GM19239 (cell line): ENCODE data around the gene NHLRC4.
A peak's percentile ranks its signal among the peaks of the same experiment; 100 is the strongest.

Experiments
- DNase-seq: peaks from one replicate; pipeline ENCODE4 v3.0.0; 2011; ENCODE audit warnings: low spot score; ENCODE audit not compliant: insufficient read length
- FAIRE-seq: peaks from 2 replicates; lab custom pipeline; 2011; peaks lifted over from hg19 to GRCh38; lab: Jason Lieb, UNC

Gene NHLRC4, protein sequence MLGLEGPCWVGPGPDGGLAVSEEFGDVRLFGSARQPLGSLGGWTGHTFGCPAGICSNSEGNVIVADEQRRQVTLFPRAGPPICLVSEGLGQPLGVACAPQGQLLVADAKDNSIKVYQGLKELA

DNA sequence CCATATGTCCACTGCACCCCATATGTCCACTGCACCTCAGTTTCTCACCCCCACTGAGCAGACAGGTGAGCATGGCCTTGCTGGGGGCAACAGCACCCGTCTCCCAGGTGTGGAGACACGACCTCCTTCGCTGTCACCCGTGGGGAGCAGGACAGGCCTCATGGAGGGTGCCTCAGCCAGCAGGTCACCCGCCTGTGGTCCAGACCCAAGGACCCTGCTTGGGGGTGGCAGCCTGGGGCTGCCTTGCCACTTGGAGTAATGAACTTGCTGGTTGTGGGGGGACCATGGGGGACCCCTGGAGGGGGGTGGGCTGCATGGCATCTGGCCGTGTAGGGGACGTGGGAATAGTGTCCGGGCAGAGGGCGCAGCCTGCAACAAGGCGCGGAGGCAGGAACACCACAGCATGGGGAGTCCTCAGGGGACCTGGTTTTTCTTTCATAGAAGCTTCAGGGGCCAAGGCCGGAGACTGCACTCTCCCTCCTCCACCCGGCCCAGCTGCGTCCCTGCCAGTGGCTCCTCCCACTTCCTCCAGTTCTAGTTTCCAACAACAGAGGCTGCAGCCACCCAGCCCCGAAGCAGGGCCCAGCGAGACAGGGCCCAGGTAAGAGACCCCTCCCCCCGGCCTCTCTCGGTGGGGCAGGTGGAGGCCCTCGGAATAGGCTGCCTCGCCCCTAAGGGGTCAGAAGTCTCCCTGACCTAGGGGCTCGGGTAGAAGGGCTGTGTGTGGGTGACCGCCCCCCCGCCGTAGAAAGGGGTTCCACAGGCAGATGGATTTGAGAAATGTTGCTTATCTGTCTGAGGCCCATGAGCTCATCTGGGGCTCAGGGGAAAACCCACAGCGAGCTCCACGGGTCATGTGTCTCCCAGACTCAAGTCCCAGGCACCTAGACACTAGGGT lies at the start of gene NHLRC4:
Gene NHLRC4, plus strand, starts transcription at position 531 of the 898 bp plus-strand sequence. CDS start 1,043 bp downstream, outside the sequence.
- DNase-seq = peak; percentile 99
- peak; percentile 92 for FAIRE-seq

DNA sequence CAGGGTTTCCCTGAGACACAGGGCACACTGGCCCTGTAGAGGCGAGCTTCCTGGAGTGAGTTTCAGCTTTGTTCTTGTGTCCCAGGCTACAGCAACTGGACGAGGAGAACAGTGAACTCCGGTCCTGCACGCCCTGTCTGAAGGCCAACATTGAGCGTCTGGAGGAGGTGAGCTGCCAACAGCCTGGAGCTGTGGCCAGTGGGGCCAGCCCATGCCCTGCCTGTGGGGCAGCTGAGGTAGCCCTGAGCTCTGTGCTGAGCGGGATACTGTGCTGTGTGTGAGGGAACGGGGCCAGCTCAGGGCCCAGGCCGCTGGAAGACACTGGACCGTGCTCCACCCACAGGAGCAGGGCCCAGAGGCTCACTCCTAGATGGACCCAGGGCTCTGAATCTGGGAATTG lies 47.9 kb upstream of the NHLRC4 start:
- DNase-seq = no peak
- no peak for FAIRE-seq

DNA sequence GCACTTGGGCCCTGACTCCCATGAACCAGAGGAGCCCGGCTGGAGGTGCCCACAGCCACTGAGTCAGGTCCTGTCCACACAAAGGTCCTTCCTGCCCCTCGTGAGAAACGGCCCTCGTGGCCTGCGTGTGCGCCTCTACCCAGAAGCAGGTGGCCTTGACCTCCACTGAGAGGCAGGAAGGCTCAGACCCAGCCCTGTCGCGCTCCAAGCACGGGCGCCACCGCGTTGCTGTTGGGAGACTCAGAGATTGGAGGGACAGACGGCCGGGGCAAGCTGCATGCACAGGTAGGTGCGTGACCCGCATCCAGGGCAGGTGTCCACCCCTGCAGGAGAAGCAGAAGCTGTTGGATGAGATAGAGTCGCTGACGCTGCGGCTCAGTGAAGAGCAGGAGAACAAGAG lies 47.4 kb upstream of the NHLRC4 start:
- FAIRE-seq (no peak), DNase-seq (no peak)

DNA sequence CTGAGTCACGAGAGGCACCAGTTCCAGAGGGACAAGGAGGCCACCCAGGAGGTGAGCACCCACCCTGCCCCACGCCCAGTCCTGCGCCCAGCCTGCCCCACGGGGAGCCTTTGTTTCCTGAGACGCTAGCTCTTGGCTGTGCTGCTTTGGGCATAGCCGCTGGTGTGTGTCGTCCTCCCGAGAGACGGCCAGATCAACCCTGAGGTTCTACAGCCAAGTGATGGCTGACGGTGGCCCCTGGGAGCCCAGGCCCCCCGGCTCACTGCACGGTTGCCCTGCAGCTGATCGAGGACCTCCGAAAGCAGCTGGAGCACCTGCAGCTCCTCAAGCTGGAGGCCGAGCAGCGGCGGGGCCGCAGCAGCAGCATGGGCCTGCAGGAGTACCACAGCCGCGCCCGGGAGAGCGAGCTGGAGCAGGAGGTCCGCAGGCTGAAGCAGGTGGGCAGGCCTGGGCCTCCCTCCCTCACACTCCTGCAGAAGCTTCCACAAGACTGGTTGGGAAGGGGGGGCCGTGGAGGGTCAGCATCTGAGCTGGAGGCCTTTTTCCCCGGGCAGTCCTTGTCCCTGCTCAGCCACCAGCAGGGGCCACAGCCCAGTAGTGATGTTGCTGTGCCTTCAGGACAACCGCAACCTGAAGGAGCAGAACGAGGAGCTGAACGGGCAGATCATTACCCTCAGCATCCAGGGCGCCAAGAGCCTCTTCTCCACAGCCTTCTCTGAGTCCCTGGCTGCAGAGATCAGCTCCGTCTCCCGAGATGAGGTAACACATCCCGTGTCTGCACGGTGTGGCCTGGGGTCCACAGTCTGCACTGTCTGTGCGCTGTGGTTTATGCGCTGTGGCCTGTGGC lies 46.7 kb upstream of the NHLRC4 start:
- no peak for DNase-seq
- no peak for FAIRE-seq

DNA sequence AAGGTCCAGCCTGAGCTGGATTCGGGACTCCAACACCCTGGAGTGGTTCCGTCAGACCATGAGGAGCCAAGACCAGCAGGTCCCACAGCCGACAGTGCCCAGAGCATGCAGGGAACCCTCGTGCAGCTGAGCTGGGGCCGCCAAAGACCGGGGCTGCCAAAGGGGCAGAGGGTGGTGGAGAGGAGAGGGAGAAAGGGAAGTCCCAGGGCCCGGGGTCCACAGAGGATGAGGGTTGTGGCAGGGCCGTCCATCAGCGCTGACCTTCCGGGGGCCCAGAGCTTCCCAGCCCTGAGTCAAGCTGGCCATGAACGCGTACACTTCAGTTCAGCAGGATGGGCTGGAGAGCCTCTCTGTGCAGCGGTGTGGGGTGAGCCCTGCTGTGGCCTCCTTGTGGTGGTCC lies 46.0 kb upstream of the NHLRC4 start:
- no peak for DNase-seq
- FAIRE-seq = no peak

DNA sequence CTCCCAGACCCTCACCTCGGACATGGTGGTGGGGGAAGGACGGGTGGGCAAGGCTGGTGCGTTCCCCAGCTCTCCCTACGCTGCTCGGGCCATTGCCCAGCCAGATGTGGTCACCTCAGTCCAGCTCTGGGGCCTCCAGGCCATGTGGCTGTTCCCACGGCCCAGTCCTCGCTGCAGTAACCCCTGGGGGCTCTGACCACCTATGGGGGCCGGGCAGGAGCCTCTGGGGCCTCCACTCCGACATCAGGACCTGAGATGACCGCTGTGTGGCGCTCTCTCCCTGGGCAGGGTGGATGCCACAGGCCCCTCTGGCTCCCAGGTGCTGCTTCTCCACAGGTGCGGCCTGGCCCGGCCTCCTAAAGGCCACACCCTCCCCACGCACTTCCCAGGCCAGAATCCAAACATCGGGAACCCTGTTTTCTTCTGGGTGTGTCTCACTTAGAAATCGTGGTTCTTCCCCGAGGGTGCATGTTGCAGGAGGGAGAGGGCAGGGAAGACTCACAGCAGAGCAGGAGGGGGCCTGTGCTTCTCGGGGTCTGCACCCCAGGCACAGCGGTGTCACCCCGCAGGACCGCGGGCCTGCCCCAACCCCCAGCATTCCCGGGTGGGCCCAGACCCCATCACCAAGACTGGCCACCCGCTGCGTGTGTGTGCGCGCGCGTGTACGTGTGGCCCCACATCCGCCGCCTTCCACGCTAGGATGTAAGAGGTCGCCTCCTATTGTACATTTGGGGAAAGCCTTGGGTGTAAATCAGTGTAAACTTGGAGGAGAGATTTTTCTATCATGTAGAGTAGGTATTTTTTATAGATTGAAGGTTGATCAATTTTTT lies 45.2 kb upstream of the NHLRC4 start:
- no peak for DNase-seq
- no peak for FAIRE-seq

DNA sequence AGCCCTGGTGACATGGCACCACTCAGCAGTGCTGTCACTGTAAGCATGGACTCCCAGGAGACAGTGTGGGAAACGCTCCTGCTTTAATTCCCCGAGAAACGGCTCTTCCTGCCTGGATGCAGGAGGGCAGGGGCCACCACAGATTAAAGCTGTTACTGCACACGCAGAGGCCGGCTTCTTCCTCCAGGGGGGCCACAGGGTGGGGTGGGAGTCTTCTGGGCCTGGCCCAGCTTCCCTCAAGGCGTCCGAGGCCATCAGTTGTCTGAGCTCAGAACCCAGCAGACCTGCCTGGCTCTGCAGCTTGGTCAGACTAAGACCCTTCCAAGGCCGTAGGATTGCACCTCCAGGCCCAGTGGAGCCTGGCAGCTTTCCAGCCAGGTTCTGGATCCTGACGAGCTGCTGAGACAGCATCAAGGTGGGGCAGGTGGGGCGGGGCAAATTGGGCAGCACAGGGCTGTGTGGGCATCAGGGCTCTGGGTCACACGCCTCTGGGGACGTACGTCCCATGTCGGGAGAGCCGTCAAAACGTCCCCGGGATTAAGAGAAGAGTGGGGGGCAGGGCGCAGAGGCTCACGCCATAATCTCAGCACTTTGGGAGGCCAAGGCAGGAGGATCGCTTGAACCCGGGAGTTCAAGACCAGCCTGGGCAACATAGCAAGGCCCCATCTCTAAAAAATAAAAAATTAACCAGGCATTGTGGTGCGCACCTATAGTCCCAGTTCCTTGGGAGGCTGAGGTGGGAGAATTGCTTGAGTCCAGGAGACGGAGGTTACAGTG lies 44.3 kb upstream of the NHLRC4 start:
- FAIRE-seq (no peak), DNase-seq (no peak)

DNA sequence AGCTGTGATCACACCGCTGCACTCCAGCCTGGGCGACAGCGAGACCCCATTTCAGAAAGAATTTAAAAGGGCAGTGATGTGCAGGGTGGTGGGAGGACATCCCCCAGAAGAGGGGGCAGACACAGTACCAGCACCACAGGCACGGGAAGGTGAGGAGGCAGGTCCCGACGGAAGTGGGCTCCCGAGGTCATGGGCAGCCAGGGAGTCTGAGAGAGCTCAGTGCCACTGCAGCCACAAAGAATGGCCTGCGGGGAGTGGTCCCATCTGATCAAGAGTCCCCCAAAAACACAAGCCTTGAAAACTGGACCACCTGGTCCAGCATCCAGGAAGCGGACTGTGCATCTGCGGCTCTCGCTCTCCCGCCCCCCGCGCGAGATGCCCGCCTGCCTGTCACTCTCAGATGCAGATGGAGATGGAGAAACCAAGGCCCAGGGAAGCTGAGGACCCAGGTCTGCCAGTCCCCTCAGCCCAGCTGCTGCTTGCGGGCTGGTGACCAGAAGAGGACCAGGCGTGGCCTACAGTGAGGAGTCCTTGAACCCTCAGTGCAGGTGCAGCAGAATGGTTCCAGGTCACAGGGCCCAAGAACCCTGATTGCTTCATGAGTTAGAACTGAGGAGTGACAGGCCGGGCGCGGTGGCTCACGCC lies 43.6 kb upstream of the NHLRC4 start:
- FAIRE-seq = no peak
- no peak for DNase-seq

DNA sequence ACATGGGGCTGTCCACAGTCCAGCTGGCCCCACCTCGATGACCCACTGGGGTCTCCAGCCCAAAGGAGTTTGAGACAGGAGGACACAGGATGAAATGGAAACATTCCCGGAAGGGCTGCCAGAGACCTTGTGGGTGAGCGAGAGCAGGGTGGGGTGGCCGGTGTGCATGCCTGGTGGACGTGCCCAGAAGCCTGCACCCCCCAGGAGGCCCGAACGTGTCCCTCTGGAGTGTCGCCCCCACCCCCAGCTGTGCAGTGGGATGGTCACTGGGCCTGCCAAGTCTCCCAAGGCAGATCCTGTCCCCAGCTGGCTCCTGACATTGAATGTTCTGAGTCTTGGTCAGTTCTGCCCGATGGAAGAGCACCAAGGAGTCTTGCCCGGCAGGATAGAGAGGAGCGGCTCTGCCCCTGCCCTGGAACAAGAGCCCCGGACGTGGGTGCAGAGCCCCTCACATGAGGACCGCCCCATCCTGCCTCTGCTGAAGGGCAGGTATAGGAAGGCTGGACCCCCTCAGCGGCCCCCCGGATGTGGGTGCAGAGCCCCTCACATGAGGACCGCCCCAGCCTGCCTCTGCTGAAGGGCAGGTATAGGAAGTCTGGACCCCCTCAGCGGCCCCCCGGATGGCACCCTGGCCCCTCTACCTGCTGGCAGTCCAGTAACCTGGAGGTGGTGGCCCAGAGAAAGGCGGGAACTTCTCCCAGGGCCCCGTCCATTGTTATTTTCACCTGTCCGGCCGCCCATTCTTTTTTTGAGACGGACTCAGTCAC lies 42.3 kb upstream of the NHLRC4 start:
- no peak for FAIRE-seq

DNA sequence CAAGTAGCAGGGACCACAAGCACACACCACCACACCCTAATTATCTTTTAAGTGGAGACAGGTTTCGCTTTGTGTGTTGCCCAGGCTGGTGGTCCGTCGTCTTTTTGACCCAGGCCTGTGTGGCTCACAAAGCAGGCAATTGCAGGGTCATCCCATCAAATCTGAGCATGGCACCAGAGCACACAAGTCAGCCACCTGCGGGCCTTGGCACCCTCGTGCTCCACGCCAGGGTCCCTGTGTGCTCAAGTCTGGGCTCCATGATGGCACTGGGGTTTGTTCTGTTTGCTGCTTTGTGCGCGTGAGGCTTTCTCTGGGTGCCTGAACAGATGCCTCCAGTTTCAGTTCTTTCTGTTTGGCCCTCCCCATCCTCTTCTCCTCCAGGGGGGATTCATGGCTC lies 41.7 kb upstream of the NHLRC4 start:
- FAIRE-seq (no peak), DNase-seq (no peak)

More for the DNA sequence above, 42.3 kb upstream of the NHLRC4 start:
- no peak for DNase-seq

DNA sequence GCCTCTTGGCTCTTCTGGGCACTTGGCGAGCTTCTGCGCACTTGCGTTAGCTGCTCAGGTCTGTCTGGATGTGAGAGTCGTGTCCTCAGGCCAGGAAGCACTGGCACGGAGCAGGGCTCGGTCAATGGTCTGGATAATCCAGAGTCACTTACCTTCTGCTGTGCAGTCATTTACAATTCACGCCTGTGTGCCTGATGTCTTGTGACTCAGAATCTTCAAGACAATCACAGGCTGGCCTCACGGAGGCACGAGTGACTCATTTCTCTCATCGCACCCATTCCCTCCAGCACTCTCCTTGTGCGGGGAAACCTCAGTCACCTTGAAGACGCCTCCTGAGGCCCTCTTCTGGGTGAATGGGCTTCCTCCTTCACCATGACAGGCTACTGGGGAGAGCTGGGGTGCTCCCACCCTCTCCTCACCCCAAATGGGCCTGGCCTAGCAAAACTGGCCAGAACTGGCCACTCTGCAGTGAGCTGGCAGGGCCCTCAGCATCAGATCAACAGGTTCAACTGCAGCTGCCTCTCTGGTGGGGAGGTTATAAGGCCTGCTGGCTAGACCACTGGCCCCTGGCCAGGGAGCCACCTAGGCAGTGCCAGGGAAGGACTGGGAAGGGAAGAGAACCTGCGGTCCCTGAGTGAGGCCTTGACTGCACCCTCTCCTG lies 41.2 kb upstream of the NHLRC4 start:
- peak; percentile 54 for DNase-seq
- FAIRE-seq = no peak

DNA sequence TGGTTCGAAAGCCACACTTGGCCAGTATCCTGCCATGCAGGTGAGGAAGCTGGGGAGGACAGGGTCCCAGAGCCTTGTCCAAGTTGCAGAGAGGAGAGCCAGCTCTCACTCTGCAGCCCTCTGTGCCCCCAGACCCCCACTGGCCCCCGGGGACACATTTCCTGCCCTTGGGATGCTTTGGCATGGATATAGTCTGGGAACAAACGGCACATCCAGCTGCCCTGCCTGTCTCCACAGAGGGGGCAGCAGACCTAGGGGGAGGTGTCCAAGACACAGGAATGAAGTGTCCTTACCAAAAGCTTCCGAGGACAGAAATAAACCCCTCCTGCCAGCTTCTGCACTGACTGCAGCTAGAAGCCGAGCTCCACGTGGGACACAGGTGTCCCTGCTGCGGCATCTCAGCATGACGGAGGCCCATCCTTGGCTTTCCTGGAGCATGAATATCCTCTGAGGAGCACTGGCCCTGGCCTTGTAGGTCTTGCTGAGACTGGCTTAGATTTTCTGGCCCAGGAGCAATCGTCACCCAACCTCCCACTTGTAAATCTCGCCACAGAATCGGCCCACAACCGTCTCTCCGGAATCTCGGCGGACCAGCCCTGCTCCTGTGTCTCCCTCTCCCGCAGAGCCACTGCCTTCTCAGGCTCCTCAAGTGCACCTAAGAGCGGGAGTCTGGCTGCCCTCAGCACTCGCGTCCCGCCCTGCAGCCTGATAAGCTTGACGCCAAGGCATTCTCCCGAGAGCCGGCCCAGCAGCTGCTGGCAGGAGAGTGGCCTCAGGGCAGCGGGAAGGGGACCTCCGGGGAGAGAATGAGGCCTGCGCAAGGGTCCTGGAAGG lies 40.4 kb upstream of the NHLRC4 start:
- no peak for DNase-seq

DNA sequence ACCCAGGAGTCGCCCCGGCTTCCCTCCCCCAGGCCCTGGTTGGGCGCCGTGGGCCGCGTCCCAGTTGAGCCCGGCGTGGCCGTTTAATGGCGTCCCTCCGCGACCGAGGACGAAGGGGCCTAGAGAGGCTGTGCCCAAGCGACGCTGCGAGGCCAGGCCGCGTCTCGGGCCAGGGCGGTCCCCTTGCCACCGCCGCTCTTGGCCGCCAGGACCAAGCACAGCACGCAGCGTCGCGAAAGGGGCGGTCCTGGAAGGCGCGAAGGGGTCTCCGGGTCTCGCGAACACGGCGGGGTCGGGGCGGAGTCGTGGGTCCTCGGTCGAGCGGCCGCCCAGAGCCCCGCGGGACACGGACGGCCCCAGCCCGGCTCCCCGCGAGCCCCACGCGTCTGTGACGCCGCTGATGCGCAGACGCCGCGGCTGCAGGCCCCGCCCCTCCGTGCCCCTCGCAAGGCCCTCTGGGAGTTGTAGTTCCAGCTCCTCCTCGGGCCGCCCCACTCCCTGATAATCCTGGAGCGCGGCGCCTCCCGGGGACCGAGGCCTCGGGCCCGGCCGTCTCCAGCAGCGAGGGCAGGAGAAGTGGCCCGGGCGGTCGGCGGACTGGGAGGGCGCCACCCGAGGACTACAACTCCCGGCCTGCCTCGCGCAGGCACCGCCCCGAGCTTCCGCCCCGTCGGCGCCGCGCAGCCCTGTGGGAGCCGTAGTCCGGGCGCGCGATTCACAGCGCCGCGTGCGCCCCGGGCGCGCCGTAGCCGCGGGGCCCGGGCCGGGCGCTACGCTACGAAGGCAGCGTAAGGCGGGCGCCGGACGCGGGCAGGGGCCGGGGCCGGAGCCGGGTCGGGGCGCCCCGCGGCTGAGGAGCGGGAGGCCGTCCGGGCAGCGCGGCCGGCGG lies 39.5 kb upstream of the NHLRC4 start, which contains the start of gene CAPN15:
Gene CAPN15, plus strand, starts transcription at position 698 of the 889 bp plus-strand sequence. CDS start 19,127 bp downstream, outside the sequence.
- peak; percentile 78 for FAIRE-seq
- peak; percentile 92 for DNase-seq

More for the DNA sequence above, 40.4 kb upstream of the NHLRC4 start:
- no peak for FAIRE-seq

DNA sequence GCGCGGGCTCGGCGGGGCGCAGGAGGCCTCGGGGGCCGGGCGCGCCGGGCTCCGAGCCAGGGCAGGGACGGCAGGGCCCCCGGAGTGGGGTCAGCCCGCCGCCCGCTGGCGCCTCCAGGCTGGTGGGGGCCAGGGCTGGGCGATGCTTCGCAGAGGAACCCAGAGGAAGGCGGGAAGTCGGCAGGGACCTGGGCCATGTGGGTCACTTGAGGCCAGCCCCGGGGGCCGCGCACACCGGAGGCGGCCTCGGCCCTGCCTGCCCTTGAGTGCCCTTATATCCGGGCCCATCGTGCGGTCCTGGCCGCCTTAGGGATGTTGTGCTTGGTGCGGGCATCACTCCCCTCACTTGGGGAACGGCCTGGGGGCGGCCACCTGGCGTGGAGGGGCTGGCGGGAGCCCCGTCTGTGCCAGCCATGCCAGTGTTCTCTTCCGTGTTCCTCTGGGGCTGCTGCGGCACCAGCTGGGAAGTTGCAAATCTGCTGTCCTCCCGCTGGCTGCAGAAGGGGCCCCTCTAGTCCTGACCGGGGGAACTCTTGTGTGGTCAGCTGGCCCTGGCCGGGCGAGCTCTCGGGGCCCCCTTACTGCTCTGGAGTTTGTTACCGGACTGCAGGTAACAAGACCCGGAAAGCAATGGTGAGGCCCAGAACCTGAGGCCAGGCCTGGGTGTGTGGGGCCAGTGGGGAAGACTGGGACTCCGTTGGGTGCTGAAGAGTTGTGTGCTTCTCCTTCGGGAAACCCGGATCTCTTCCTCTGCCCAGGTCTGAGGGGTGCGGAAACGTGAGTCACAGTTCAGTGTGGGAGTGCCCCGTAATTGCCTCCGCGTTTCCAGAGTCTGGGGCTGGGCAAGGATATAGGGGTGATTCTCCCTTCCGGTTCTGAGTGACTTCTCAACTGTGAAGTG lies 38.4 kb upstream of the NHLRC4 start:
- DNase-seq (no peak), FAIRE-seq (no peak)
